WTC11 (cell line): ENCODE results near the gene AADACL2.

ENCODE experiments used
- CREB1 ChIP-seq: sonication (generic); formaldehyde crosslinking; IDR thresholded peaks from 2 replicates; pipeline ENCODE4 v1.8.0; 2023; ENCODE audit warnings: mild to moderate bottlenecking, missing genetic modification reagents
- CTCF ChIP-seq: fragments of 200-600 bp; IDR thresholded peaks from 2 replicates; pipeline ENCODE4 v1.8.0; 2022; ENCODE audit warnings: antibody characterized with exemption
- GABPB1 ChIP-seq: sonication (generic); formaldehyde crosslinking; IDR thresholded peaks from 2 replicates; pipeline ENCODE4 v1.8.1; 2023; ENCODE audit warnings: mild to moderate bottlenecking, missing genetic modification reagents
- GRHL2 ChIP-seq: fragments of 250-450 bp; sonication (Bioruptor Pico); IDR thresholded peaks from 2 replicates; pipeline ENCODE4 v1.8.0; 2022; ENCODE audit warnings: mild to moderate bottlenecking, moderate library complexity; ENCODE audit not compliant: insufficient replicate concordance, severe bottlenecking
- NFYB ChIP-seq: sonication (generic); formaldehyde crosslinking; conservative IDR thresholded peaks from 2 replicates; pipeline ENCODE4 v1.8.0; 2022; ENCODE audit warnings: low read depth, missing genetic modification reagents
- RELA ChIP-seq: sonication (generic); formaldehyde crosslinking; IDR thresholded peaks from 2 replicates; pipeline ENCODE4 v1.8.1; 2022; ENCODE audit warnings: missing genetic modification reagents, mild to moderate bottlenecking, borderline replicate concordance
- RORB ChIP-seq: fragments of 250-450 bp; sonication (Bioruptor Pico); IDR thresholded peaks from 2 replicates; pipeline ENCODE4 v1.9.0; 2021; ENCODE audit warnings: mild to moderate bottlenecking
- SP1 ChIP-seq: sonication (generic); formaldehyde crosslinking; conservative IDR thresholded peaks from 2 replicates; pipeline ENCODE4 v1.8.1; 2022; ENCODE audit warnings: missing genetic modification reagents
- ZBTB21 ChIP-seq: sonication (generic); formaldehyde crosslinking; IDR thresholded peaks from 2 replicates; pipeline ENCODE4 v1.8.1; 2023; ENCODE audit warnings: mild to moderate bottlenecking, missing genetic modification reagents, borderline replicate concordance
- ZBTB43 ChIP-seq: sonication (generic); formaldehyde crosslinking; IDR thresholded peaks from 2 replicates; pipeline ENCODE4 v1.8.1; 2023; ENCODE audit warnings: mild to moderate bottlenecking, missing genetic modification reagents
- ZNF281 ChIP-seq: sonication (generic); formaldehyde crosslinking; IDR thresholded peaks from 2 replicates; pipeline ENCODE4 v1.8.0; 2023; ENCODE audit warnings: mild to moderate bottlenecking, missing genetic modification reagents
- ZNF671 ChIP-seq: fragments of 250-450 bp; sonication (Bioruptor Pico); IDR thresholded peaks from 2 replicates; pipeline ENCODE4 v1.8.0; 2021; ENCODE audit warnings: mild to moderate bottlenecking

GRCh38 chr3:151798466-151798865 lies 64.7 kb downstream of the AADACL2 start:
- TF ChIP-seq CTCF: no peak
- TF ChIP-seq SP1 (CRISPR knock-in tag): no peak
- TF ChIP-seq ZNF281 (CRISPR knock-in tag): no peak
- no peak for TF ChIP-seq ZBTB21 (CRISPR knock-in tag)
- TF ChIP-seq RELA (CRISPR knock-in tag): no peak
- TF ChIP-seq RORB (CRISPR knock-in tag): no peak
- no peak for TF ChIP-seq GABPB1 (CRISPR knock-in tag)
- TF ChIP-seq GRHL2: no peak
- no peak for TF ChIP-seq CREB1 (CRISPR knock-in tag)
- TF ChIP-seq ZNF671 (CRISPR knock-in tag): no peak
- no peak for TF ChIP-seq ZBTB43
- no peak for TF ChIP-seq NFYB
